ENCODE measurements around the gene CDK1.

DNA sequence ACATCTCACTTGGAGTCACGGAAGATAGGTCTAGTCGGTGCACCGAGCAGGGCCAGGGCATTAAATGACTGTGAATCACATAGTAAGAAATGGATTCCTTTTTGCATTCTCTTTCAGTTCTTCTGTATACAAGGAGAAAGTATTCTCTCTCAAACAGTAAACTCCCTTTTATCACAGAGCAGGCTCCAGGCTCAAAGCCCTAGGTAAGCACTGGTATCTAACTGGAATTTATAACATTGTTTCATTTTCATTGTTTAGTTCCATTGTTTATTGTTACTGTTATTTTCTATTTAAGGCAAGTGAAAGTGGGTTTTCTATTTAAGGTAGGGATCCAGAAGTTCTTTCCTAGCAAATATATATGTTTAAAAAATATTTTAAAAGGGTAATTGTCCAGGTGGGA lies 44.1 kb upstream of the CDK1 start:
- TF ChIP-seq, protein P1, sequence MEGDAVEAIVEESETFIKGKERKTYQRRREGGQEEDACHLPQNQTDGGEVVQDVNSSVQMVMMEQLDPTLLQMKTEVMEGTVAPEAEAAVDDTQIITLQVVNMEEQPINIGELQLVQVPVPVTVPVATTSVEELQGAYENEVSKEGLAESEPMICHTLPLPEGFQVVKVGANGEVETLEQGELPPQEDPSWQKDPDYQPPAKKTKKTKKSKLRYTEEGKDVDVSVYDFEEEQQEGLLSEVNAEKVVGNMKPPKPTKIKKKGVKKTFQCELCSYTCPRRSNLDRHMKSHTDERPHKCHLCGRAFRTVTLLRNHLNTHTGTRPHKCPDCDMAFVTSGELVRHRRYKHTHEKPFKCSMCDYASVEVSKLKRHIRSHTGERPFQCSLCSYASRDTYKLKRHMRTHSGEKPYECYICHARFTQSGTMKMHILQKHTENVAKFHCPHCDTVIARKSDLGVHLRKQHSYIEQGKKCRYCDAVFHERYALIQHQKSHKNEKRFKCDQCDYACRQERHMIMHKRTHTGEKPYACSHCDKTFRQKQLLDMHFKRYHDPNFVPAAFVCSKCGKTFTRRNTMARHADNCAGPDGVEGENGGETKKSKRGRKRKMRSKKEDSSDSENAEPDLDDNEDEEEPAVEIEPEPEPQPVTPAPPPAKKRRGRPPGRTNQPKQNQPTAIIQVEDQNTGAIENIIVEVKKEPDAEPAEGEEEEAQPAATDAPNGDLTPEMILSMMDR (conservative IDR thresholded peaks at IDR 0.05), result no peak
- TF ChIP-seq EZH2 (IDR thresholded peaks at IDR 0.05; ENCODE audit: low read depth), result no peak
